ENCODE measurements around the gene KIF1C.

GRCh38 chr17:5069724-5070123 lies 72.0 kb downstream of the KIF1C start:
- TF ChIP-seq CTCF (IDR thresholded peaks at IDR 0.05 in 4 of 5, conservative IDR thresholded peaks at IDR 0.05 in 1 of 5) (no peak), POLR2A (IDR thresholded peaks at IDR 0.05) (no peak)

Measured in gastrocnemius medialis (tissue), 4 donors.